Activated T-helper 9 cell treated with anti-CD3 and anti-CD28 coated beads, Interleukin-2, amount 50 U/mL, for 16 hours (primary cell): Measurements from ENCODE around the gene TM9SF4.
"Not testable (repeated sequence)": the region's sequence is repeated elsewhere in the genome, so short reads cannot be mapped to it uniquely, and the experiment has no call there.

Source experiments
- DNase-seq: peaks from one replicate; pipeline ENCODE4 v3.0.0-alpha.2; 2020; ENCODE audit warnings: low read depth

TM9SF4 gene

DNA sequence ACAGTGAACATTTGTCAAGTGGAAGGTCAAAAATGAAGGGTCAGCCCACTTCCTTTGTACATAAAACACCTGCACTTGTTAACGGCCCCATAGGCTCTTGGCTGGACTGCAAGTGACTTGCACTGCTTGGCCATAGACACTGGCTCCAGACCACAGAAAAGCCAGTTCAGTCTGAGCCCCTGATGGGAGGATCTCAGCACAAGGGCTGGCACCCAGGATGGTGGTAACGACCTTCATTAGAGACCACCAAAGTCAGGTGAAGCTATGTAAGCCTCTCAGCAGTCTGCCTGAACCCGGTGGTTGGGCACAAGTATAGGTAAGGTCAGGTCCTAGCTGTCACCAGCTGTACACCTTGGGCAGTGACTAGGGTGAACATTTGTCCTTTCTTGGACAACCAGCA, 81.9 kb downstream of the TM9SF4 start:
- no peak for DNase-seq

- no peak for DNase-seq
These were observed 82.4 kb downstream of the TM9SF4 start for GRCh38 chr20:32191873-32192272.

GRCh38 chr20:32192698-32193097, 83.2 kb downstream of the TM9SF4 start:
- DNase-seq: no peak

- not testable (repeated sequence) for DNase-seq
These were observed 83.8 kb downstream of the TM9SF4 start for GRCh38 chr20:32193336-32193735.

GRCh38 chr20:32193996-32194395, 84.5 kb downstream of the TM9SF4 start:
- no peak for DNase-seq

DNA sequence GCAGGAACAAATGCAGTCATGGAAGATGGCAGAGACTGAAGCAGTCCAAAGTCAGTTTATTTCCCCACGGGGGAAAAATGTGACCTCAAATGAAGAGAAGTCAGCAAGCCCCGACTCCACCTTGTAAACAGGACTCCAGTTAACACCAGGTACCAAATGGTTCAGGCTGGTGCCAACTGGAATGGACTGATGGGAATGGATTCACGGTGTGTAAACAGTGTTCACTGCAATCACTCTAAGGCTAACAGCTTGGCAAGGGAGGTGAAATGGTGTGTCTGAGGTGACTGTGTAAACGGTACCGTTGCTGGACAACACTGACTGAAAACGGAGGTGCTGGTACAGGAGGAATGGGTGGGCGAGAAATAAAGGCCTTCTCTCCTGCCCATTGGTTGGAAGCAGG, 86.1 kb downstream of the TM9SF4 start:
- no peak for DNase-seq

- not testable (repeated sequence) for DNase-seq
These were observed 87.1 kb downstream of the TM9SF4 start for GRCh38 chr20:32196613-32197012.

GRCh38 chr20:32197136-32197535, 87.6 kb downstream of the TM9SF4 start:
- DNase-seq: not testable (repeated sequence)

DNA sequence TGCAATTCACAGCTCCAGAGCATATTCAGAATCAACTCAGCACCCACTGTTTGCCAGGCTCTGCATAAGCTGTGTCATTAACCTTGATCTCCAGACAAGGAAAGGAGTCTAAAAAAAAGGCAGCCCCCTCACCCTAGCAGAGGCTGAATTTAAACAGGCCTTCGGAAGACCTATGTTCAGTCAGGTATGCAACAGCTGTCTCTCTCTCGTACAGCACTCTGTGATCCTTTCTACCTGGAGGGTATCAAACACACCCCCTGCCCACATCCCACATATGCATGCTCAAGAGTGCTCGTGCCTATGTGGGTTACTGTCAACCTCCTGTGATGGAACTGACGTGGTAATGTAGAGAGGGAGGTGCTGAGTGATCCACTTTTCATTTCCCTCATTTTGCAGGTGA, 89.5 kb downstream of the TM9SF4 start:
- DNase-seq: no peak

DNA sequence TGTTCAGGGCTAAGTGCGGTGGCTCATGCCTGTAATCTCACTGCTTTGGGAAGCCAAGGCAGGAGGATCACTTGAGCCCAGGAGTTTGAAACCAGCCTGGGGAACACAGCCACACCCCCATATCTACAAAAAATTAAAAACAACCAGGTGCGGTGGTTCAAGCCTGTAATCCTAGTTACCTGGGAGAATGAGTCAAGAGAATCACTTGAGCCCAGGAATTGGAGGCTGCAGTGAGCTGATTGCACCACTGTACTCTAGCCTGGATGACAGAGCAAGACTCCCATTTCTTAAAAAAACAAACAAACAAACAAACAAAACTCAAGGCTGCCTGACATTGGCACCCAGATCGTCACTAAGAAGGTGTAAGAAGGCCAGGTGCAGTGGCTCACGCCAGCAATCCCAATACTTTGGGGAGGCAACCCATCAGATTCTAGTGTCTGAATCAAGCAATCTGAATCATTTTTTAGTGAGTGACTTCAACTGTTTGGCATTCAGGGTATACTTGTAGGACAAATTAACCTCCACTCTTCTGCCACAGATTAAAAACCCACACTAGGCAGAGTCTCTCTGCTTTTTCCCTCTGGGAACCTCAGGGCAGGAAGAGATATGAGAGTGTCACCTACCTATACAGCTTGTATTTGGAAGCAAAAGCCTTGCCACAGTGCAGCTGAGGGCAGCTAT, 91.9 kb downstream of the TM9SF4 start:
- DNase-seq: no peak

- no peak for DNase-seq
These were observed 92.5 kb downstream of the TM9SF4 start for GRCh38 chr20:32201977-32202363.

DNA sequence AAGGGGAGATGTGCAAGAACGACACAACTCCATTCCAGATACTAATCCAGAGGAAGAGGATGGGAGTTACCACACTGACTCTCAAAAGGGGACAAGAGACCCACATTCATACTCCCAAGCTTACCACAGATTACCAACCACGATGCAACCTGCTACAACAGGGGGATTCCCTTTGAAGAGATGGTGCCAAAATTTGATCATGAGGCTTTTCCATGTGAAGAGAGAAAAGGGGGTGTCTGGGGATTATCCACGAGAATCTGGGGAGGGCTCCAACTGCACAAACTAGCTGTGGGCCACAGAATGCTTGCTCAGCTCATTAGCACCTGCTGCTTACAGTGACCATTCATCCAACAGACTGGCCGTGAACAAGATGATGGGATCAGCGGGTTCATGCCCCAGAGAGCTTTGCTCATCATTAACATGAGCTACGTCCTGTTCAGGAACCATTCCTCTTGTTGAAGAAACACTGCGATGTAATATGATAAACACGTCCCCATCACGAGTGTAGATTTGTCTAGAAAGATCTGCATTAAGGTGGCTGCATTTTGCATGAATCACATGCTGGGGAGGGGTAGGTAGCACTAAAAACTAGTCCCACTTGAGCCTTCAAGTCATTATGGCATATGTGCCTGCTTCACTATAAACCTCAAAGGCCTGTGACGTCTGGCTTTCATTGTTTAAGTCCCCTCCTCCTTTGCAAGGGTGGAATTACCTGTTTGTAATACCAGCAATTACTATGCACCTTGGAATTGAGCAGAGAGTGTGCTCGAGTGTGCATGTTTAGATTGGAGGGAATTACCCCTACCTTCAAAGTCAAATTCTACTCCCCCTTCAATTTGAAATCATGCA, 94.1 kb downstream of the TM9SF4 start:
- no peak for DNase-seq

- peak; percentile 60 for DNase-seq
These were observed 94.9 kb downstream of the TM9SF4 start for GRCh38 chr20:32204205-32205109.

DNA sequence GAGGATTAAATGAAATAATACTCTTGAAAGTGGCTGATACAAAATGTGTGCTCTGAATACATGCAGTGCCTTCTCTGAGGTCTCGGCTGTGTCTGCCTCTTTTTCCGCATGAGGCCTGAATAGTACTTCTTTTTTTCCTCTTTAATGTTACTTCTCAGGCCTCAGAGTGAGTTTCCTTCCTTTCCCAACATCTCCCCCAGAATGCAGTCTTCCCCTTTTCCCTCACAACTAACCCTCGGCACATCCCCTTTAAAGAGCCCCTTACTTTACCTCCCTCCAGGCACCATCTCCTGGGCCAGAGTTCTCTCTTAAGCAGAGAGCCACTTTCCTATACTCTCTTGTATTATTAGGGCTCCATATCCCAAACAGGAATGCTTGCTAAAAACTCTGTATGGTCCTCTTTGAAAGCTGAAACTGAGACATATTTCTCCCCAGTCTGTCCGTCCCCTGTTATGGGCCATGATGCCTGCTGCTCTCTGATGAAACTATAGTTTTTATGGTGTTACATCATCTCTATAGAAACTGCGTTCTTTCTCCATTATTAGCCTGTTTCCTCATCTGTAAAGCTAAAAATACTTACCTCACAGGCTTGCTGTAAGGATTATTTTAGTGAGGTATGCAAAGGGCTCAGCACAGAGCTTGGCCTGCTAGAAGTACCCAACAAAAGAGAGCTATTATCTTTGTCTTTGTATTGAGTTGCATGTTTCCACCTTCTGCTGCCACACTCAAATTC, 95.8 kb downstream of the TM9SF4 start:
- no peak for DNase-seq

DNA sequence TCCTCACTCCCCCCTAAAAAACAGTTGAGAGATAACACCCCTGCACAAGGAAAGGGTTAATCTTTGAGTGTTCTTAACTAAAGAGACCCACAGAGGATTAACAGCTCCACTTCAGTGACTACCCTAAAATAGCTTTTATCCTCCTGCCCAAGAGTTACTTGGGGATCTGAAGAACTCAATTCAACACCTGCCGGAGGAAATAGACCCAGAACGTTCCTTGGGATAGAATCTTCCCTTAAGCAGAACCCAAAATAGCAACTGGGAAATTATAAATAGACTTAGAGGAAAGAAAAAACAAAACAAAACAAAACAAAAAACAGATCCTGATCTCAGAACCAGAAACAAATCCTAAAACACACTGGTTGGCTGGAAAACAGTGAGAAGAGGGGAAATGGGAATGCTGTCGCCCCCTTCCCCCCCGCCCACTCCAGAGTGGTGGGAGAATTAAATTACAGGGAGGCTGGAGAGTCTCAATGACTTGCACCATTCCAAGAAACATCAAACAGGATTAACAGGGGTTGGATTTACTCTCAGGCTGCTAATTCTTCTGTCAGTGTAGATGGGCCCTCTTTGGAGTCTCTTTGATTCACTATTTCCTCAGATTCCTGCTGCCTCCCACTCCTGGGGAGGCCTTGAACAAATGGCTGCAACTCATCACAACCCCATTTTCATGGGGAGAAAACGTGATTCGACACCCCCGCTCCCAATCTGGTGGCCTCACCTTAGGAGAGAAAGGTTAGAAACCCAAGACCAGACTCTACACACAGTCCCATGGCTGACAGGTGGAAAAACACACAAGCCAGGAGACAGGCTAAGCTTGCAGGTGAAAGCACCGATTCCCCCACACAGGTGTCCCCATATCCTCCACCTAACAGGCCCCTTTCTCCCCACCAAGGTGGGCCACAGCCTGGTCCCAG, 96.6 kb downstream of the TM9SF4 start:
- DNase-seq: no peak

GRCh38 chr20:32206760-32207625, 97.5 kb downstream of the TM9SF4 start:
- no peak for DNase-seq

DNA sequence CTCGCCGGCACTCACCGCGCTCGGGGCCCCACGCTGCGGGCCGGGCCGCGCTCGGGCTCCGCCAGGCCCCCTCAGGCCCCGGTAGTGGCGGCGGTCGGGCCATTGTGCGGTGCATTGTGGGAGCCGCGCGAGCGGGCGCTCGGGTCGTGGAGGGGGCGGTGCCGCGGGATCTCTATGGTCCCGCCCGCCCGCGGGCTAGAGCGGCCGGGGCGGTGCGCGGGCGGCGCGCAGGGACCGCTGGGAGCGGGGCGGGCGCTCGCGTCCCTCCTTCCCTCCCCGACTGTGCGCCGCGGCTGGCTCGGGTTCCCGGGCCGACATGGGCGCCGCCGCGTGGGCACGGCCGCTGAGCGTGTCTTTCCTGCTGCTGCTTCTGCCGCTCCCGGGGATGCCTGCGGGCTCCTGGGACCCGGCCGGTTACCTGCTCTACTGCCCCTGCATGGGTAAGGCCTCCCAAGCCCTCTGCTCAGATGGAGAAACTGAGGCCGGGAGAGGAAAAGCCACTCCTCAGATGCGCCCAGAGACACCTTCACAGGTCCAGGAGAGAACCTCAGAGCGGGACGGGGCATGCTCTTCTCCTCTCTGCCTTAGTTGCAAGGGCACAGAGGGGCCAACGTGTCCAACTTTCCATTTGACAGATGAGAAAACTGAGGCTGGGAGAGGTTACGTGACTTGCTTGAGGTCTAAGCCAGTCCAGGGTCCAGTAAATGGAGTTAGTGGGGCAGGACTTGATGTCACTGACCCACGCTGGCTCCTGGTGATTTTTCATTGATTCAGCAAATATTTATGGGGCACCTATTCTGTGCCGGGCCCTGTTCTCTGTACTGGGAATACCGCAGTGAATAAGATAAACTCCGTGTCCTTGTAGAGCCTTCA, 98.3 kb downstream of the TM9SF4 start, which contains the start of the genes PLAGL2 and POFUT1:
TSS of gene PLAGL2 (minus strand) at position 118 of the 873 bp plus-strand sequence. CDS start 5,565 bp downstream, outside the sequence.
TSS of gene POFUT1 (plus strand) at position 255 of the 873 bp plus-strand sequence. CDS start at position 317, 62 bp downstream.
- DNase-seq: peak; percentile 87

DNA sequence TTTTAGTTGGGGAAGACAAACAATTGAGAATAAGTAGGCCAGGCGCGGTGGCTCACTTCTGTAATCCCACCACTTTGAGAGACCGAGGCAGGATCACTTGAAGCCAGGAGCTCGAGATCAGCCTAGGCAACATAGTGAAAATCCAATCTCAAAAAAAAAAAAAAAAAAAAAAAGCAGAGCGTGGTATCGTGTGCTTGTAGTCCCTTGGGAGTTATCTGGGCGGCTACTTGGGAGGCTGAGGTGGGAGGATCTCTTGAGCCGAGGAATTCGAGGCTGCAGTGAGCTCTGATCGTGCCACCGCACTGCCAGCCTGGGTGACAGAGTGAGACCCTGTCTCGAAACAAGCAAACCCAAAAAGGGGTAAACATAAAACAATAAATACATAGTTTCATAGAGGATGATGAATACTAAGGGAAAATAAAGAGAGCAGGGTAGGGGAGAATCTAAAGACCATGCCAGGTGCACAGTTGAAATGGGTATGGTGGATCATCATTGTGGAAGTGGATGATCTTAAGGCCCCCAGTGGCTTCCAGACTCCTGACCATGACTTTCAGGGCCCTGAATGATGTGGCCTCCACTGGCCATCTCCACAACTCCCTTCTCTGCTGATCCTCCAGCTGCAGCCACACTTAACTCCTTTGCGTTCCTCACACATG, 99.1 kb downstream of the TM9SF4 start:
- DNase-seq: no peak
